Stimulated activated naive CD4-positive, alpha-beta T cell treated with Interleukin-2 at 50 U/mL for 16 hours (primary cell): ENCODE measurements around the gene CFAP73.
A peak's percentile ranks its signal among the peaks of the same experiment; 100 is the strongest.
"Not testable (repeated sequence)": the region's sequence is repeated elsewhere in the genome, so short reads cannot be mapped to it uniquely, and the experiment has no call there.

ENCODE experiments used
- DNase-seq: peaks from one replicate; lab custom pipeline; 2025; lab: John Stamatoyannopoulos, UW

Gene CFAP73

GRCh38 chr12:113149361-113150150 is at the start of gene CFAP73:
CFAP73 (plus strand) TSS chr12:113149724; CDS start chr12:113149858, 134 bp downstream.
- DNase-seq: no peak

DNA sequence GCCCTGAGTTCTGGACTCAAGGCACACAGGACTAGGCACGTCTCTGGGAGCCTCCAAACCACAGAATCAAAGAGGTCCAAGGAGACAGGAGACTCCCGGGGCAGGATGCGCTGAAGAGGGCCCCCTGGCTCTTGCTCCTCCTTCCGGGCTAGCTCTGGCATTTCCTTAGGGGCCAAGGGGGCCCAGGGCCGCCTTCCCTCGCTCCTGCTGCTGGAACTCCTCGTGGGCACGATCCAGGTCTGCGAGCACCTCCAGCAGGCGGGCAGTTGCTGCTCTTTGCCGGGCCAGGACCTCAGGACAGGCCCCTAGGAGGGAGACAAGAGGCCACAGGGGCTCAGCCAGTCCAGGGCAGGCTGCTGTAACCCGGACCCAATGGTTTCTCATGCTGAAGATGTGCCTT is 49.8 kb upstream of the CFAP73 start:
- DNase-seq: no peak

DNA sequence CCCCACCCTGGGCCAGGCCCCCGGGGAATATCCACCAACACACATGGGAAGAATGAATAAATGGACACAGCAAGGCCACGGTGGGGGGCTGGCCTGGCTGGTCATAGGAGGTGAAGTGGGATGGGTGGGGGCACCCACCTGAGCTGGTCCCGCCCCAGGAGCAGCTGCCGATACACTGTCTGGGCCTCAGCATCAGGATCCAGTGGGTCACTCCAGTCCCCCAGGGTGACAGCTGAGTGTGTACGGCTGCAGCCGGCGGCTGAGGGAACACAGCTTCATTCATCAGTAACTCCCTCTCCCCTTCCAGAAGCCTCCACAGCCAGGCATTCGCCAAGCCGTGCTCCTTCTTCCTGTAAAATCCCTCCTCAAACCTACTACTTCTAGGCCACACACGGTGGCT is 47.8 kb upstream of the CFAP73 start:
- no peak for DNase-seq

GRCh38 chr12:113102811-113103210 is 46.7 kb upstream of the CFAP73 start:
- DNase-seq: no peak

DNA sequence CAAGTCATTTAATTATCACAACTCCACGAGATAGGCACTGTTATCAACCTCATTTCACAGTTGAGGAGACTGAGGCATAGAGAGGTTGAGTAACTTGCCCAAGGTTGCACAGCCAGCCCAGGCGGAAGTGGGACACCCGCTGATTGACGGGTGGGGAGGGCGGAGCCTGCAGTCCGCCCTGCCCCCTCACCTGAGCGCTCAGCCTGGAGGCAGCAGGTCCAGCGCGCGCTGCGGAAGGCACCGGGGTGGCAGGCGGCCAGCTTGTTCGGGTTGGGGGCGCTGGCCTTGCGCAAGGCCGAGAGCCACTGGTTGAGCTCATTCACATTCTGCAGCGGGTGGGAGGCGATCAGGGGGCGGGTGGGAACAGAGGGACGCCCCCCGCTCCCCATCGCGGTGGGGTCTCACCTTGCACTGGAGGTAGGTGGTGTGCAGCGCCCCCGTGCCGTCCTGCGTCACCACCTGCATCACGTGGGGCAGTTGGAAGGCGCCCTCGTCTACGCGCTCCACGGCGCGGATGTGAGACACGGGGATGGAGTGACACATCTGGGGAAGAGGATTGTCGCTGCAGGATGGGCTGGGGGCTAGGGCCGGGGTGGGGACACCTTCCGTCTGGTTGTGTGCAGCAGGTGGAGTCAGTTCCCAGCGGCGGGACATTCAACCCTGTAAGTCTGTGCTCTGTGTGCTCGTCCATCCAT is 45.6 kb upstream of the CFAP73 start:
- DNase-seq: peak; percentile 47

GRCh38 chr12:113104953-113105510 is 44.5 kb upstream of the CFAP73 start:
- no peak for DNase-seq

- no peak for DNase-seq
Observed at GRCh38 chr12:113105606-113106271, 43.8 kb upstream of the CFAP73 start.

- DNase-seq: no peak
Observed at GRCh38 chr12:113106361-113106760, 43.2 kb upstream of the CFAP73 start.

DNA sequence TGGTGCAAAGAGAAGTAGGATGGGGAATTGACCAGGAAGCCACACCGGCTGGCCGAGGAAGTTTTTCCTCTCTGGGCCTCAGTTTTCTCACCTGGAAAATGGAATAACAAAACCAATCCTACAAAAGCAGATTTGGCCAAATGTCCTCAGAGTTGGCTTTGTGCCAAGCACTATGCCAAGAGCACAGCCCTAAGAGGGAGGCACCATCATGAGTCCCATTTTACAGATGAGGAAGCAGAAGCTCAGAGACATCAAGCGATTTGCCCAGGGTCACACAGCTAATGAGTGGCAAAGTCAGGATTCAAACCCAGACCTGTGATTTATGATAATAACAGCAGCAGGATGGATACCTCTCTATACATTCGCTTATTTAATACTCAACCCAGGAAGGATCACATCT is 41.2 kb upstream of the CFAP73 start:
- DNase-seq: no peak

GRCh38 chr12:113109360-113109759 is 40.2 kb upstream of the CFAP73 start:
- no peak for DNase-seq

DNA sequence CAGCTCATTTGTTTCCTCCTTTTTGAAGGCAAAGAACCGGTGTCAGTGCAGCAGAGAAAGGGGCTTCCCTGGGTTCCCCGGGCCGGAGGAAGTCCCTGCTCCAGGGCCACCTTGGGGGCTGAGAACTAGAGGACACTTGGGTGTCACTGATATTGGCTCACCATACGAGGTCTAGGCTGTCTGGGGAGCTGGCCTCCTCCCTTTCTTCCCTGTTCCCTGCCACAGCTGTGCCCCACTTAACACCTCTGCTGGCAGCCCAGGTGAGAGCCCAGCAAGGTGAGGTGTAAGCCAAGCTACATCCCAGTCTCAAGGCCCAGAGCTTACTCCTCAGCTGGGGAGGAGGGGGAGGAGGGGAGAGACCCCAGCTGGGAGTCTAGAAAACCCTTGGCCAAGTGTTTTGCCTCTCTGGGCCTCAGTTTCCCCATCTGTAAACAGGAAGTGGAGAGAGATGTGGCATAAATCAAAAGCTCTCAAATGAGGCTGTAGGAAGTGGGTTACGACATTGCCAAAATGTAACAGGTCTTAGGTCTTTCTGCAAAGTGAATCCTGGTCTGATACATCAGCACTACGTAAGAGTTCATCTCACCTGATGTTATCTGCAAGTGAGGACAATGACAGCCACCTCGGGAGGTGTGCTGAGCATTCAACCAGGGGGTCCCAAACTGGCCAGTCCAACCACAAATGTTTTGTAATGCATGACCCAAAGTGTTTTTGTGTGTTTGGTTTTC is 39.5 kb upstream of the CFAP73 start:
- DNase-seq: no peak

GRCh38 chr12:113111247-113111646 is 38.3 kb upstream of the CFAP73 start:
- DNase-seq: no peak

DNA sequence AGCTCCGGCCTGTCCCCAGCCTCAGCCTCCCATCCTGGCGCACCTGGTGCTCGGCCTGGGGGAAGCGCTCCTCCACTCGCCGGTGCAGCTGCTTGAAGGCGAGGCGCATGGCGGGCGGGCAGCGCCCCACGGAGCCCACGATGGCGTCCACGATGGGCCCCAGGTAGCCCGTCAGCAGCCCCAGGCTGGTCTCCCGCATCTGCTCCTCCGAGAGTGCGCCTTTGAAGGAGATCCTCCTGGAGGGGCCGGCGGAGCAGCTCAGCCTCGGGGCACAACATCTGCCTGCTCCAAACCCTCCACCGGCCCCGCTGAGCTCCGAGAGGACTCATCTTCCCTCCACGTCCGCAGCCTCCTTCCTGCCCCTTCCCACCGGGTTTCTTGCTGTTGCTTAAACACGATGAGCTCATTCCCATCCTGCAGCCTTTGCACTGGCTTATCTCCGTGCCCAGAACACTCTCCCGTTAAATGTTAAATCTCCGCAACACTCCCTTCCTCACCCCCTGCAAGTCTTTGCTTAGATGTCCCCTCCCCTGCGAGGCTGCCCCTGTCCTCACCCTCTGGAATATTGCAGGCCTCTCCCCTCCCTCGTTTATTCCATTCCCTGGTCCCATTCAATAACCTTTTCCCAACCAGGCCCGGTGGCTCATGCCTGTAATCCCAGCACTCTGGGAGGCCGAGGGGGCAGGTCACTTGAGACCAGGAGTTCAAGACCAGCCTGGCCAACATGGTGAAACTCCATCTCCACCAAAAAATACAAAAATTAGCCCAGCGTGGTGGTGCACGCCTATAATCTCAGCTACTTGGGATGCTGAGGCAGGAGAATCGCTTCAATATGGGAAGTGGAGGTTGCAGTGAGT is 37.3 kb upstream of the CFAP73 start:
- no peak for DNase-seq

DNA sequence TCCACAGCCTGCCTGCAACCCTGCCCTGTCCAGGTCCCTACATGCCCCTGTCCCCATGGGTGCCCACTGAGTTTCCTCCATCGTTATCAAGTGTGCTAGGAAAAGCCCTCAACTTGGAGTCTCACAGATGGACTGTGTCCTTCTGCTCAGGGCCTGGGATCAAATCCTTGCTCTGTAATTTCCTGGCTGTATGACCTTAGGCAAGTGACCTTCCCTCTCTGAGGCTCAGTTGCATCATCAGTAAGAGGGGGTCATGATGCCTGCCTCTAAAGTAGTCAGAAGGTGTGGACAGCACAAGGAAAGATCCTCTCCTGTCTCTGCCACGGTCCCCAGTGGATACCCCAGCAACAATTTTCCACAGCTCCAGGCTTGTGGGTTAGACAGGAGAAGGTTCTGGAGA is 36.1 kb upstream of the CFAP73 start:
- DNase-seq: no peak

GRCh38 chr12:113114447-113115178 is 34.9 kb upstream of the CFAP73 start:
- DNase-seq: no peak

- no peak for DNase-seq
Observed at GRCh38 chr12:113115455-113116126, 33.9 kb upstream of the CFAP73 start.

DNA sequence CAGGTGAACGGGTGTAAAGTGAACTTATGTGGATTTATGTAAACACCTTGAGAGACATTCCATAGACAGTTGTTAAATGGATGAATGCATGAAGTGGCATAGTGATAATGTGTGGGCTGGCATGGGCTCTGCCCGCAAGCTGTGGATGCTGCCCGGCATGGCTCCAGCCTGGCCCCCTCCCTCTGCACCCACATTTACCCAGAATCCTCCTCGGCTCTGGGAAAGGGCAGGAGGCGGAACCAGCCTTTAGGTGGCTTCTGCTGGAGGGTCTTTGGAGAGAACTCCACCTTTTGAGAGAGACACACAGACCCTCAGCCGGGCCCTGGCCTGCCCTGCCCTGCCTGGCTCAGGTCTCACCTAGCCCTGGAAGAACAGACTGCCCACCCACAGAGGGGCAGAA is 32.6 kb upstream of the CFAP73 start:
- no peak for DNase-seq

DNA sequence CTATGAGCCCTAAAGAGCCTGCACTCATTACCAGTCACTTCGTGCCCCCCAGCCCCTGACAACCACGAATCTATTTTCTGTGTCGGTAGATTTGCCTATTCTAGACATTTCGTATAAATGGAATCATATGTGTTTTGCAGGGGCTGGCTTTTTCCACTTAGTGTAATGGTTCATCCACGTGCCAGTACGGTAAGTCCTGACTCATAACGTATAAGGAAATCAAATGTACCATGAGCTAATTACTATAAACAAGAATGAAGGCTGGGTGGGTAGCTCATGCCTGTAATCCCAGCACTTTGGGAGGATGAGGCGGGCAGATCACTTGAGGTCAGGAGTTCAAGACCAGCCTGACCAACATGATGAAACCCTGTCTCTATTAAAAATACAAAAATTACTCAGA is 31.8 kb upstream of the CFAP73 start:
- not testable (repeated sequence) for DNase-seq

DNA sequence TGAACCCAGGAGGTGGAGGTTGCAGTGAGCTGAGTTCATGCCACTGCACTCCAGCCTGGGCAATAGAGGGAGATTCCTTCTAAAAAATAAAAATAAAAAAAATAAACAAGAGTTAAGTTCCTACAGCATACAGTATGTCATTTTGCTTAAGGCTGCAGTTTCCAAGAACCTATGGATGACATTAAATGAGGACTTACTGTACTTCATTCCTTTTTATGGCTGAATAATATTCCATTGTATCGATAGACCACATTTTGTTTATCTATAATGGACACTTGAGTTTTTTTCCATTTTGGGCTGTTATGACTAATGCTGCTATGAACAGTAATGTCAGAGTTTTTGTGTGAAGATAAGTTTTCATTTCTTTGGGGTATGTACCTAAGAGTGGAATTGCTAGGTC is 31.4 kb upstream of the CFAP73 start:
- DNase-seq: no peak
